H9 (cell line): ENCODE data around the gene TTC39A. TPM values are rescaled to one million over a fixed set of nuclear protein-coding genes. Genes with fewer than 3 reads are reported as not detected.

ENCODE experiments used
- DNase-seq: peaks from one replicate; pipeline ENCODE4 v3.0.0-alpha.2; 2017
- H2AFZ ChIP-seq: one replicate; pipeline ENCODE4 v1.6.1; 2013; ENCODE audit warnings: mild to moderate bottlenecking, low read length, control low read depth, moderate library complexity
- H2AK5ac ChIP-seq: 2 replicates; pipeline ENCODE4 v1.6.1; 2013; ENCODE audit warnings: low read length, control low read depth, mixed read lengths; ENCODE audit not compliant: insufficient read length
- H2BK120ac ChIP-seq: one replicate; pipeline ENCODE4 v1.6.1; 2013; ENCODE audit warnings: low read depth, mild to moderate bottlenecking, low read length, control low read depth, inconsistent platforms; ENCODE audit not compliant: poor library complexity, severe bottlenecking
- H2BK12ac ChIP-seq: 2 replicates; pipeline ENCODE4 v1.6.1; 2013; ENCODE audit warnings: low read length, control low read depth, mixed read lengths, low read depth; ENCODE audit not compliant: insufficient read length
- H2BK15ac ChIP-seq: 2 replicates; pipeline ENCODE4 v1.6.1; 2013; ENCODE audit warnings: low read depth, low read length, control low read depth
- H2BK20ac ChIP-seq: one replicate; pipeline ENCODE4 v1.6.1; 2013; ENCODE audit warnings: low read depth, mild to moderate bottlenecking, low read length, control low read depth, inconsistent platforms; ENCODE audit not compliant: poor library complexity, severe bottlenecking
- H2BK5ac ChIP-seq: 2 replicates; pipeline ENCODE4 v1.6.1; 2013; ENCODE audit warnings: low read length, control low read depth, mixed read lengths; ENCODE audit not compliant: insufficient read length
- H3K14ac ChIP-seq: 2 replicates; pipeline ENCODE4 v1.6.1; 2013; ENCODE audit warnings: low read length, control low read depth; ENCODE audit not compliant: insufficient read depth
- H3K18ac ChIP-seq: 2 replicates; pipeline ENCODE4 v1.6.1; 2013; ENCODE audit warnings: low read depth, mild to moderate bottlenecking, mixed read lengths, low read length, control low read depth; ENCODE audit not compliant: insufficient read length
- H3K23ac ChIP-seq: 2 replicates; pipeline ENCODE4 v1.6.1; 2013; ENCODE audit warnings: low read length, control low read depth, mixed read lengths, low read depth; ENCODE audit not compliant: insufficient read length
- H3K23me2 ChIP-seq: 2 replicates; pipeline ENCODE4 v1.6.1; 2013; ENCODE audit warnings: low read depth, mild to moderate bottlenecking, mixed read lengths, low read length, control low read depth; ENCODE audit not compliant: insufficient read length, poor library complexity, severe bottlenecking
- H3K27ac ChIP-seq: 2 replicates; pipeline ENCODE4 v1.5.1; 2013; ENCODE audit warnings: low read length, control low read depth, mixed read lengths, low read depth; ENCODE audit not compliant: insufficient read length
- H3K27me3 ChIP-seq: 2 replicates; pipeline ENCODE4 v1.6.1; 2013; ENCODE audit warnings: low read length, control low read depth, inconsistent platforms; ENCODE audit not compliant: insufficient read depth
- H3K4ac ChIP-seq: 2 replicates; pipeline ENCODE4 v1.6.1; 2013; ENCODE audit warnings: low read depth, mild to moderate bottlenecking, control low read depth, inconsistent platforms, low read length, moderate library complexity
- H3K4me1 ChIP-seq: 2 replicates; pipeline ENCODE4 v1.6.1; 2013; ENCODE audit warnings: low read length, control low read depth, inconsistent platforms; ENCODE audit not compliant: insufficient read depth
- H3K4me2 ChIP-seq: 2 replicates; pipeline ENCODE4 v1.6.1; 2013; ENCODE audit warnings: low read length, control low read depth, mixed read lengths; ENCODE audit not compliant: insufficient read length, insufficient read depth
- H3K56ac ChIP-seq: 2 replicates; pipeline ENCODE4 v1.6.1; 2013; ENCODE audit warnings: low read depth, mild to moderate bottlenecking, mixed read lengths, low read length, control low read depth; ENCODE audit not compliant: insufficient read length
- H3K79me1 ChIP-seq: 2 replicates; pipeline ENCODE4 v1.6.1; 2013; ENCODE audit warnings: low read depth, mild to moderate bottlenecking, moderate library complexity, low read length, control low read depth, inconsistent platforms; ENCODE audit not compliant: insufficient read depth, poor library complexity, severe bottlenecking
- H3K79me2 ChIP-seq: 2 replicates; pipeline ENCODE4 v1.6.1; 2013; ENCODE audit warnings: low read length, control low read depth, inconsistent platforms; ENCODE audit not compliant: insufficient read depth
- H3K9ac ChIP-seq: 2 replicates; pipeline ENCODE4 v1.6.1; 2013; ENCODE audit warnings: low read length, control low read depth, mixed read lengths; ENCODE audit not compliant: insufficient read length; ENCODE audit errors: extremely low read depth
- H3K9me3 ChIP-seq: one replicate; pipeline ENCODE4 v1.6.1; 2013; ENCODE audit warnings: low read depth, low read length, inconsistent platforms; ENCODE audit not compliant: control insufficient read depth
- H3T11ph ChIP-seq: one replicate; pipeline ENCODE4 v1.6.1; 2013; ENCODE audit warnings: mild to moderate bottlenecking, low read length, control low read depth, inconsistent platforms
- H4K20me1 ChIP-seq: one replicate; pipeline ENCODE4 v1.6.1; 2013; ENCODE audit not compliant: control insufficient read depth, insufficient read length, insufficient read depth
- H4K5ac ChIP-seq: 2 replicates; pipeline ENCODE4 v1.6.1; 2013; ENCODE audit warnings: low read depth, mild to moderate bottlenecking, mixed read lengths, low read length, control low read depth; ENCODE audit not compliant: insufficient read length
- H4K8ac ChIP-seq: replicated peaks from 2 replicates; pipeline ENCODE4 v1.6.1; 2013; ENCODE audit warnings: low read length, control low read depth, mixed read lengths, low read depth; ENCODE audit not compliant: insufficient read length
- H4K91ac ChIP-seq: 2 replicates; pipeline ENCODE4 v1.6.1; 2013; ENCODE audit warnings: low read depth, mild to moderate bottlenecking, moderate library complexity, mixed read lengths, low read length, control low read depth; ENCODE audit not compliant: insufficient read length
- H3K27ac Mint-ChIP-seq, 3 experiments: 2 replicates in 2 of 3; 3 replicates in 1 of 3; pipeline ENCODE4 v1.8.0; 2020 to 2021; ENCODE audit warnings: mixed read lengths in 3 of 3, mild to moderate bottlenecking in 1 of 3, moderate library complexity in 1 of 3
- H3K27me3 Mint-ChIP-seq: 2 replicates; pipeline ENCODE4 v1.8.0; 2021; ENCODE audit warnings: low read depth, mild to moderate bottlenecking, moderate library complexity, mixed read lengths
- H3K36me3 Mint-ChIP-seq, 3 experiments: 2 replicates in 2 of 3; 3 replicates in 1 of 3; pipeline ENCODE4 v1.8.0; 2020 to 2021; ENCODE audit warnings: low read depth in 3 of 3, mixed read lengths in 3 of 3; ENCODE audit not compliant: insufficient read depth in 1 of 3
- H3K4me1 Mint-ChIP-seq, 2 experiments: 2 replicates each; pipeline ENCODE4 v1.8.0; 2020; ENCODE audit warnings: mixed read lengths in 2 of 2
- H3K4me3 Mint-ChIP-seq, 2 experiments: 2 replicates in 1 of 2; 3 replicates in 1 of 2; pipeline ENCODE4 v1.8.0; 2020 to 2021; ENCODE audit warnings: mild to moderate bottlenecking in 2 of 2, mixed read lengths in 2 of 2, moderate library complexity in 1 of 2
- H3K9me3 Mint-ChIP-seq, 2 experiments: 2 replicates in 1 of 2; 3 replicates in 1 of 2; pipeline ENCODE4 v1.8.0; 2020; ENCODE audit warnings: mild to moderate bottlenecking in 2 of 2, mixed read lengths in 2 of 2, moderate library complexity in 1 of 2
- WGBS: extraction: QIAGEN DNeasy Blood & Tissue Kit; methylation state at CpG from one replicate; pipeline ENCODE4 v1.1.7; 2013; ENCODE audit warnings: missing lambda C conversion rate, low lambda C conversion rate, mixed read lengths; ENCODE audit not compliant: insufficient read length; ENCODE audit errors: extremely low coverage; 5-methylcytosine and 5-hydroxymethylcytosine counted together
- total RNA-seq: library from RNA; stranded (reverse); gene quantifications from 2 replicates; pipeline ENCODE4 v1.2.1, GENCODE V29; 2021
- TF ChIP-seq, protein P1 (sequence below): fragments of 200-600 bp; sonication (generic); conservative IDR thresholded peaks from 3 replicates; pipeline ENCODE4 v1.8.0; 2021; ENCODE audit warnings: antibody characterized with exemption, mild to moderate bottlenecking

The TTC39A gene
- total RNA-seq, 1 experiment from 2014 or later = 7.7 TPM

DNA sequence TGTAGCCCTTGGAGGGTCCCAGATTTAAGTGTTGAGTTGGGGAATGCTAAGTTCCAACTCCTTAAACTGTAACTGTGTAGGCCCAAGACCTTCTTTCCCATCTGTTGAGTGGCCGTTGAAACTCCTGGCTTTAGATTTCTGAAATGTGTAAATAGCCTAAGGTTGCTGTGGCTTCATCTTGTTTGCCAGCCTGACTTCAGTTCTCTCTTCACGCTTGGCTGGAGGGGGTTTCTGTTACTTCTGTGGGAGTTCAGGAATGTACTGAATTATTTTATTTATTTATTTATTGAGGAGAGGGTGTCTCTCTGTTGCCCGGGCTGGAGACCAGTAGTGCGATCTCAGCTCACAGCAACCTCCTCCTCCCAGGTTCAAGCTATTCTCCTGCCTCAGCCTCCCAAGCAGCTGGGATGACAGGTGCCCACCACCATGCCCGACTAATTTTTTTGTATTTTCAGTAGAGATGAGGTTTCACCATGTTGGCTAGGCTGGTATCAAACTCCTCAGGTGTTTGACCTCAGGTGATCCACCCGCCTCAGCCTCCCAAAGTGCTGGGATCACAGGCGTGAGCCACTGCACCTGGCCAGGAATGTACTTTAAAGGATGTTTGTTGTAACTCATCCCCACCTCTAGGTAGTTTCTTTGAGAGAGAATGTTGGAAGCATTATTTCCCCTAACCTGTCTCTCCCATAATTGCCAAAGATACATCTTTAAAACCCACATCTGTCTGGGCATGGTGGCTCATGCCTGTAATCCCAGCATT lies 5.9 kb downstream of the TTC39A start:
- Histone ChIP-seq H4K91ac (no peak overlapping the region), H3K23ac (no peak overlapping the region), H3K56ac (no peak overlapping the region), H2BK12ac (no peak overlapping the region), H3K4ac (no peak overlapping the region), H3T11ph (no peak overlapping the region), H2AK5ac (no peak overlapping the region), H2BK20ac (no peak overlapping the region), H2BK120ac (no peak overlapping the region), H2AFZ (no peak overlapping the region), H3K9me3 (no peaks in the 10 kb centered on the region), H2BK5ac (no peak overlapping the region), H3K79me1 (no peaks in the 10 kb centered on the region), H3K27ac (no peak overlapping the region), H3K18ac (no peak overlapping the region), H4K8ac (no peak overlapping the region), H3K79me2 (no peaks in the 10 kb centered on the region), H3K4me1 (no peaks in the 10 kb centered on the region), H4K20me1 (no peaks in the 10 kb centered on the region), H4K5ac (no peak overlapping the region), H3K14ac (no peak overlapping the region), H3K23me2 (no peaks in the 10 kb centered on the region), H2BK15ac (no peak overlapping the region), H3K9ac (no peak overlapping the region), H3K27me3 (no peaks in the 10 kb centered on the region), H3K4me2 (no peak overlapping the region)
- peaks cover 13 to 27% of the 10 kb centered on the region in 2 experiments for H3K4me1 Mint-ChIP-seq
- no peak overlapping the region for H3K27ac Mint-ChIP-seq
- H3K27me3 Mint-ChIP-seq = peaks cover 11% of the 10 kb centered on the region; the same call in 1 of the 2 replicates
- no CpG with 5 or more reads among the region's 7 CpGs for WGBS
- H3K36me3 Mint-ChIP-seq = no peaks in the 10 kb centered on the region
- DNase-seq = no peak
- TF ChIP-seq, protein P1, sequence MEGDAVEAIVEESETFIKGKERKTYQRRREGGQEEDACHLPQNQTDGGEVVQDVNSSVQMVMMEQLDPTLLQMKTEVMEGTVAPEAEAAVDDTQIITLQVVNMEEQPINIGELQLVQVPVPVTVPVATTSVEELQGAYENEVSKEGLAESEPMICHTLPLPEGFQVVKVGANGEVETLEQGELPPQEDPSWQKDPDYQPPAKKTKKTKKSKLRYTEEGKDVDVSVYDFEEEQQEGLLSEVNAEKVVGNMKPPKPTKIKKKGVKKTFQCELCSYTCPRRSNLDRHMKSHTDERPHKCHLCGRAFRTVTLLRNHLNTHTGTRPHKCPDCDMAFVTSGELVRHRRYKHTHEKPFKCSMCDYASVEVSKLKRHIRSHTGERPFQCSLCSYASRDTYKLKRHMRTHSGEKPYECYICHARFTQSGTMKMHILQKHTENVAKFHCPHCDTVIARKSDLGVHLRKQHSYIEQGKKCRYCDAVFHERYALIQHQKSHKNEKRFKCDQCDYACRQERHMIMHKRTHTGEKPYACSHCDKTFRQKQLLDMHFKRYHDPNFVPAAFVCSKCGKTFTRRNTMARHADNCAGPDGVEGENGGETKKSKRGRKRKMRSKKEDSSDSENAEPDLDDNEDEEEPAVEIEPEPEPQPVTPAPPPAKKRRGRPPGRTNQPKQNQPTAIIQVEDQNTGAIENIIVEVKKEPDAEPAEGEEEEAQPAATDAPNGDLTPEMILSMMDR = no peak
- no peaks in the 10 kb centered on the region for H3K9me3 Mint-ChIP-seq
- H3K4me3 Mint-ChIP-seq = no peak overlapping the region
